HEK293 (cell line): ENCODE data around the gene ATP11C.
"Not testable (repeated sequence)": the region's sequence is repeated elsewhere in the genome, so short reads cannot be mapped to it uniquely, and the experiment has no call there.

ENCODE experiments used
- CTCF ChIA-PET: fragments of 350-600 bp; formaldehyde crosslinking; extraction: SDS; loops from one replicate; lab custom pipeline; 2021; ENCODE audit warnings: antibody characterized with exemption; lab: Yijun Ruan, JAX
- POLR2A ChIA-PET: fragments of 300-600 bp; formaldehyde crosslinking; extraction: SDS; loops from one replicate; lab custom pipeline; 2020; ENCODE audit warnings: antibody characterized with exemption, inconsistent platforms; lab: Yijun Ruan, JAX
- H3K27ac ChIP-seq: fragments of 200-500 bp; sonication (Bioruptor generic); 2 replicates; pipeline ENCODE4 v1.5.1; 2014; ENCODE audit warnings: low read depth, low read length, control low read depth, inconsistent platforms; ENCODE audit errors: extremely low read depth
- H3K36me3 ChIP-seq, 2 experiments: fragments of 200-500 bp in 1 of 2; sonication (Bioruptor generic) in 1 of 2; 1 replicate in 1 of 2; 2 replicates in 1 of 2; pipeline ENCODE4 v1.5.1; 2014 to 2017; ENCODE audit warnings: inconsistent platforms in 2 of 2, low read length in 2 of 2; ENCODE audit not compliant: control insufficient read depth in 2 of 2, insufficient read depth in 1 of 2
- H3K4me1 ChIP-seq: fragments of 200-500 bp; sonication (Bioruptor generic); 2 replicates; pipeline ENCODE4 v1.5.1; 2014; ENCODE audit warnings: mild to moderate bottlenecking, low read length, inconsistent platforms; ENCODE audit not compliant: control insufficient read depth, insufficient read depth
- H3K4me3 ChIP-seq: 2 replicates; pipeline ENCODE4 v1.5.1; 2011; ENCODE audit warnings: low read depth, mild to moderate bottlenecking, control low read depth, low read length, moderate library complexity
- H3K9me3 ChIP-seq: fragments of 200-500 bp; sonication (Bioruptor generic); 2 replicates; pipeline ENCODE4 v1.5.1; 2014; ENCODE audit warnings: low read depth, low read length, inconsistent platforms; ENCODE audit not compliant: control insufficient read depth, insufficient read depth
- GLI2 ChIP-seq: fragments of 450-650 bp; formaldehyde crosslinking; IDR thresholded peaks from 2 replicates; pipeline ENCODE4; 2017; ENCODE audit warnings: missing biosample characterization, missing genetic modification characterization, low read depth, borderline replicate concordance
- GLIS2 ChIP-seq: fragments of 450-650 bp; formaldehyde crosslinking; IDR thresholded peaks from 2 replicates; pipeline ENCODE4 v1.5.1; 2016; ENCODE audit warnings: missing biosample characterization, missing genetic modification characterization
- KLF10 ChIP-seq: fragments of 450-650 bp; IDR thresholded peaks from 2 replicates; pipeline ENCODE4 v1.5.1; 2018; ENCODE audit warnings: missing biosample characterization, mild to moderate bottlenecking, missing genetic modification characterization
- KLF17 ChIP-seq: fragments of 450-650 bp; formaldehyde crosslinking; IDR thresholded peaks from 2 replicates; pipeline ENCODE4 v1.5.1; 2016; ENCODE audit warnings: missing biosample characterization, missing genetic modification characterization
- PRDM1 ChIP-seq: fragments of 450-650 bp; formaldehyde crosslinking; IDR thresholded peaks from 2 replicates; pipeline ENCODE4; 2016; ENCODE audit warnings: missing biosample characterization, missing genetic modification characterization
- RBAK ChIP-seq: fragments of 450-650 bp; formaldehyde crosslinking; IDR thresholded peaks from 2 replicates; pipeline ENCODE4 v1.5.1; 2016; ENCODE audit warnings: missing biosample characterization, missing genetic modification characterization
- ZIC2 ChIP-seq: fragments of 450-650 bp; formaldehyde crosslinking; IDR thresholded peaks from 2 replicates; pipeline ENCODE4 v1.5.1; 2016; ENCODE audit warnings: missing biosample characterization, missing genetic modification characterization
- ZNF10 ChIP-seq: fragments of 450-650 bp; formaldehyde crosslinking; IDR thresholded peaks from 2 replicates; pipeline ENCODE4 v1.5.1; 2017; ENCODE audit warnings: missing biosample characterization, missing genetic modification characterization
- ZNF138 ChIP-seq: fragments of 450-650 bp; formaldehyde crosslinking; IDR thresholded peaks from 2 replicates; pipeline ENCODE4 v1.5.1; 2016; ENCODE audit warnings: missing biosample characterization, missing genetic modification characterization, borderline replicate concordance
- ZNF366 ChIP-seq: fragments of 450-650 bp; formaldehyde crosslinking; conservative IDR thresholded peaks from 2 replicates; pipeline ENCODE4 v1.5.1; 2016; ENCODE audit warnings: missing biosample characterization, missing genetic modification characterization
- ZNF37A ChIP-seq: fragments of 450-650 bp; IDR thresholded peaks from 2 replicates; pipeline ENCODE4 v1.5.1; 2018; ENCODE audit warnings: missing biosample characterization, missing genetic modification characterization
- ZNF555 ChIP-seq: fragments of 450-650 bp; formaldehyde crosslinking; conservative IDR thresholded peaks from 2 replicates; pipeline ENCODE4 v1.5.1; 2017; ENCODE audit warnings: missing biosample characterization, mild to moderate bottlenecking, missing genetic modification characterization, inconsistent platforms
- ZNF629 ChIP-seq: fragments of 450-650 bp; formaldehyde crosslinking; IDR thresholded peaks from 2 replicates; pipeline ENCODE4 v1.5.1; 2017; ENCODE audit warnings: missing biosample characterization, missing genetic modification characterization
- ZNF677 ChIP-seq: fragments of 450-650 bp; IDR thresholded peaks from 2 replicates; pipeline ENCODE4 v1.5.0; 2018; ENCODE audit warnings: missing biosample characterization, mild to moderate bottlenecking, missing genetic modification characterization, moderate library complexity
- ZNF792 ChIP-seq: fragments of 450-650 bp; formaldehyde crosslinking; IDR thresholded peaks from 2 replicates; pipeline ENCODE4 v1.5.1; 2016; ENCODE audit warnings: missing biosample characterization, missing genetic modification characterization
- TF ChIP-seq, protein P1 (sequence below): fragments of 450-650 bp; formaldehyde crosslinking; IDR thresholded peaks from 2 replicates; pipeline ENCODE4 v1.5.1; 2016; ENCODE audit warnings: missing biosample characterization, missing genetic modification characterization

Gene ATP11C

DNA sequence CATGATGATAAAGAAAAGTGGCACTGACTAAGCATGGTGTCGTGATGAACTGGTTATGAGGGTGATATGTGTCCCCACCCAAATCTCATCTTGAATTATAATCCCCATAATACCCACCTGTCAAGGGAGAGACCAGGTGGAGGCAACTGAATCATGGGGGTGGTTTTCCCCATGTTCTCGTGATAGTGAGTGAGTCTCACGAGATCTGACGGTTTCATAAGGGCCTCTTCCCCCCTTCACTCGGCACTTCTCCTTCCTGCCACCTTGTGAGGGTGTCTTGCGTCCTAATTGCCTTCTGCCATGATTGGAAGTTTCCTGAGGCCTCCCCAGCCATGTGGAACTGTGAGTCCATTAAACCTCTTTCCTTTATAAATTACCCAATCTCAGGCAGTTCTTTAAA lies 11.7 kb downstream of the ATP11C start:
- H3K27ac ChIP-seq, POLR2A ChIA-PET, H3K9me3 ChIP-seq, CTCF ChIA-PET, H3K4me3 ChIP-seq, H3K36me3 ChIP-seq: not testable (repeated sequence)
- H3K4me1 ChIP-seq: peaks cover 11% of the 10 kb centered on the region
- TF ChIP-seq, protein P1, sequence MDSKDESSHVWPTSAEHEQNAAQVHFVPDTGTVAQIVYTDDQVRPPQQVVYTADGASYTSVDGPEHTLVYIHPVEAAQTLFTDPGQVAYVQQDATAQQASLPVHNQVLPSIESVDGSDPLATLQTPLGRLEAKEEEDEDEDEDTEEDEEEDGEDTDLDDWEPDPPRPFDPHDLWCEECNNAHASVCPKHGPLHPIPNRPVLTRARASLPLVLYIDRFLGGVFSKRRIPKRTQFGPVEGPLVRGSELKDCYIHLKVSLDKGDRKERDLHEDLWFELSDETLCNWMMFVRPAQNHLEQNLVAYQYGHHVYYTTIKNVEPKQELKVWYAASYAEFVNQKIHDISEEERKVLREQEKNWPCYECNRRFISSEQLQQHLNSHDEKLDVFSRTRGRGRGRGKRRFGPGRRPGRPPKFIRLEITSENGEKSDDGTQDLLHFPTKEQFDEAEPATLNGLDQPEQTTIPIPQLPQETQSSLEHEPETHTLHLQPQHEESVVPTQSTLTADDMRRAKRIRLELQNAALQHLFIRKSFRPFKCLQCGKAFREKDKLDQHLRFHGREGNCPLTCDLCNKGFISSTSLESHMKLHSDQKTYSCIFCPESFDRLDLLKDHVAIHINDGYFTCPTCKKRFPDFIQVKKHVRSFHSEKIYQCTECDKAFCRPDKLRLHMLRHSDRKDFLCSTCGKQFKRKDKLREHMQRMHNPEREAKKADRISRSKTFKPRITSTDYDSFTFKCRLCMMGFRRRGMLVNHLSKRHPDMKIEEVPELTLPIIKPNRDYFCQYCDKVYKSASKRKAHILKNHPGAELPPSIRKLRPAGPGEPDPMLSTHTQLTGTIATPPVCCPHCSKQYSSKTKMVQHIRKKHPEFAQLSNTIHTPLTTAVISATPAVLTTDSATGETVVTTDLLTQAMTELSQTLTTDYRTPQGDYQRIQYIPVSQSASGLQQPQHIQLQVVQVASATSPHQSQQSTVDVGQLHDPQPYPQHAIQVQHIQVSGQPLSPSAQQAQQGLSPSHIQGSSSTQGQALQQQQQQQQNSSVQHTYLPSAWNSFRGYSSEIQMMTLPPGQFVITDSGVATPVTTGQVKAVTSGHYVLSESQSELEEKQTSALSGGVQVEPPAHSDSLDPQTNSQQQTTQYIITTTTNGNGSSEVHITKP (tag by site-specific recombination): peak; percentile 33

- POLR2A ChIA-PET: interaction anchor here (0.7 kb wide), 1 partner anchor 95 kb away, joined by 4 read pairs; no protein-coding TSS in a partner anchor
- TF ChIP-seq ZNF677: no peak
- 0 out of 2 replicates have a peak, but pooled peaks have one; percentile 2 for TF ChIP-seq ZNF555 (tag by site-specific recombination)
- 0 out of 2 replicates have a peak, but pooled peaks have one; percentile 42 for TF ChIP-seq PRDM1
These were observed 12.5 kb downstream of the ATP11C start for GRCh38 chrX:139920316-139920715.

DNA sequence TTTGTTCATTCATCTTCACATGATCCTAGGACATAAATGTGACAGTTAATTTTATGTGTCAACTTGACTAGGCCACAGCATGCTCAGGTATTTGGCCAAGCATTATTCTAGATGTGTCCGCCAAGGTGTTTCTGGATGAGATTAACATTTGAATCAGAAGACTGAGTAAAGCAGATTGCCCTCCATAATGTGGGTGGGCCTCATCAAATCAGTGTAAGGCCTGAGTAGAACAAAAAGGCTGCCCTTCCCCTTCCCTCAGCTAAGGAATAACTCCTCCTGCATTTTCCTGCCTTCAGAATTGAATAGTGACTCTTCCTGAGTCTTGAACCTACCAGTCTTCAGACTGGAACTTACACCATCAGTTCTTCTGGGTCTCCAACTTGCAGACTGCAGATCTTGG lies 18.4 kb downstream of the ATP11C start:
- no peaks in the 10 kb centered on the region for H3K4me1 ChIP-seq
- H3K4me3 ChIP-seq: no peak overlapping the region
- H3K27ac ChIP-seq: no peak overlapping the region
- POLR2A ChIA-PET: no interaction called here
- no peaks in the 10 kb centered on the region; a peak in 1 of 3 replicates for H3K36me3 ChIP-seq
- H3K9me3 ChIP-seq: no peaks in the 10 kb centered on the region
- CTCF ChIA-PET: no interaction called here
- no peak for TF ChIP-seq GLI2 (tag by site-specific recombination)
- TF ChIP-seq ZNF10: peak; percentile 76; the same call in 1 of the 2 replicates
- no peak for TF ChIP-seq ZNF792 (tag by site-specific recombination)
- no peak for TF ChIP-seq GLIS2 (tag by site-specific recombination)
- TF ChIP-seq KLF17 (tag by site-specific recombination): no peak
- TF ChIP-seq ZNF138 (tag by site-specific recombination): no peak
- TF ChIP-seq, all 188 proteins: peak for 1

More at GRCh38 chrX:139920316-139920715, 12.5 kb downstream of the ATP11C start:
- Histone ChIP-seq H3K9me3 (no peaks in the 10 kb centered on the region), H3K4me1 (peaks cover 6% of the 10 kb centered on the region; the same call in 1 of the 2 replicates), H3K4me3 (no peak overlapping the region), H3K36me3 (no peaks in the 10 kb centered on the region), H3K27ac (no peak overlapping the region)
- CTCF ChIA-PET: interaction anchor here (1.0 kb wide), 1 partner anchor 46 kb away, joined by 8 read pairs; no protein-coding TSS in a partner anchor

DNA sequence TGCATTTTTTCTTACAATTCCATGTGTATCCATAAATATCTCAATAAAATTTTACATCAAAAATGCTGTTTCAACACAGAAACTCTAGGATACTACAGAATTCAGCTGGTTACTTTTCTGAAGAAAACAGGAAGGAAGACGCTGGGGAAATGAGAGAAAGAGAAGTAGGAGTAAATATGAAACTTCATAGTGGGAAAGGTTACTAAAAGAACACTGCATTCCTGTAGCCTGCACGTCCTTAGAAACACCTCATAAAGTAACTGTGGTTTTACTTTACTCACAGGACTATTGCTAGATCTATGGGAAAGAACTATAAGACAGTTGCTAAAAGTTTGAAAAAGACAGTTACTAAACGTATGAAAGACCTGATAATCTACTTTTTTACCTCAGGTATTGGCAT lies 23.1 kb downstream of the ATP11C start:
- POLR2A ChIA-PET: no interaction called here
- Histone ChIP-seq H3K36me3 (no peaks in the 10 kb centered on the region; a peak in 1 of 3 replicates), H3K4me3 (no peak overlapping the region), H3K9me3 (no peaks in the 10 kb centered on the region), H3K27ac (no peak overlapping the region), H3K4me1 (peaks cover 13% of the 10 kb centered on the region)
- CTCF ChIA-PET: no interaction called here
- TF ChIP-seq, protein P1 (tag by site-specific recombination): no peak
- TF ChIP-seq GLI2 (tag by site-specific recombination) (no peak), KLF10 (tag by site-specific recombination) (no peak), ZNF366 (tag by site-specific recombination) (no peak), RBAK (tag by site-specific recombination) (no peak), ZNF37A (tag by site-specific recombination) (no peak), ZNF629 (tag by site-specific recombination) (no peak), ZIC2 (tag by site-specific recombination) (no peak)
